CD4-positive, alpha-beta T cell treated with Interleukin-15 for 4 hours (primary cell): ENCODE measurements around the gene PLCH1.

Source experiments
- DNase-seq: peaks from one replicate; pipeline ENCODE4 v3.0.0-alpha.2; 2020; ENCODE audit warnings: low spot score

Gene PLCH1

DNA sequence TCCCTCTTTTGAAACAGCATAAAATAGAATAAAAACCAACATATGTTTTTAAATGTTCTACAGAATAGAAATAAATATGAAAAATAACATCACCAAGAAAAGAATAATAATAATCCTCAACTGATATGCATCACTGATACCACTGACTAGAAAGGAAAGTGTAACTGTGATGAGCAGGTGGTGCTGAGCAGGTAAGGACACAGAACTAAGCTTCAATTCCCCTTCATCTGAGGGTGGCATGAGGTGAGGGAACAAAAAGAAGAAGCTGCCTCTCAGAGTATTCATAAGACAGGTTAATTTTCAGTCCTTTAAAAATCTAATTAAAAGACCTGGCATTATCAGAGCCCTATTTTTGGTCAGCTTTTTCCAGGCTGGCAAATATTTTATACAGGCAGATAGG is 216.3 kb downstream of the PLCH1 start:
- no peak for DNase-seq

DNA sequence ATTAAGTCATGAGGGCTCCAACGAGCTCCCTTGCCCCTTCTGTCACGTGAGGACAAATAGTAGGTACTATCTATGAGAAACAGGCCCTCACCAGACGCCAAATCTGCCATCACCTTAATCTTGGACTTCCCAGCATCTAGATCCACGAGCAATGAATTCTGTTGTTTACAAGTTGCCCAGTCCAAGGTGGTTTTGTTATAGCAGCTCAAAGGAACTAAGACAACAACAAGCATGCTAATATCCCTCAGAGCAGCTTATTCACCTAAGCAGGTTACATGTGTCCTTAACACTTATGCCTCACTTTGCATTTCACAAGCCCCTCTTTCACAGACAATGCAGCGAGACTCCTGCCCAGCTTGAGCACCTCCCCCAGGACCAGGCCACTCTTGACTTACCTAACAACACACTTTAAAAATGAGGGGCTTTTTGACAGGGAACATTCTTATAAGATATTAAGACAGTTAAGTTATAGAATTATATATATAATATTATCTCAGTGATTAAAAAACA is 219.5 kb downstream of the PLCH1 start:
- no peak for DNase-seq

DNA sequence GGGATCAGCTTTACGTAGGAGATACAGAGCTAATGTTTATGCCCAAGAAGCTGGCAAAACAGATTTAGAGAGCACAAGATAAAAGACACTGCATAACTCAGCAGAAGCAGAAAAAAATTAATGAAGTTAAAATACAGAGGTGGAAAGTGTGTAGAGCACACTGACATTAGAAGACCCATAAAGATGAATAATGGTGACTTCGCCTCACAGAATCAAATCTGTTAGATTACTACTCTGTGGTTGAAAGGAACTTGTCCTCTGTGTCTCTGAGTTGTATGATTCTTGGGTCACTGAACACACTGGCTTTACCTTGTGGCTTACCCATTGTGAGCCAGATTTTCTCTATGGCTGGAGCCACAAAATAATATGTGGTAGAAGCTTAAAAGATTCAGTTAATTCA is 224.4 kb downstream of the PLCH1 start:
- no peak for DNase-seq

DNA sequence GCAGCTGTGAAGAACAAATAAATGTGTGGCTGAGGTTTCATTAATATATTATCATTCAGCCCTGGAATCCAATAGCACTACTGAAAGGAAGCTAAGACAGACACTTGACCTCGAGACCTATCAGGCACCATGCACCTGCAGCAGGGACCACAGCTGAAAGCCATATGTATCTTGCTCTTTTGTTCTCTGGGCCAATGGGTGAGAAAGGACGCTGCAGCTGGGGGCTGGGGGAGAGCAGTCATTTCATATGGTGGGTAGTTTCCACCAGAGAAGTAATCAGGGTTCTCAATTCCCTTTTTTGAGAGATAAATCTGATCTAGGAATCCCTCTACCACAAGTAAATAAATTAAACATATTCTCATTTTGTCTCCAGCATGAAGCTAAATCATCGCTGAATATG is 225.8 kb downstream of the PLCH1 start:
- no peak for DNase-seq

DNA sequence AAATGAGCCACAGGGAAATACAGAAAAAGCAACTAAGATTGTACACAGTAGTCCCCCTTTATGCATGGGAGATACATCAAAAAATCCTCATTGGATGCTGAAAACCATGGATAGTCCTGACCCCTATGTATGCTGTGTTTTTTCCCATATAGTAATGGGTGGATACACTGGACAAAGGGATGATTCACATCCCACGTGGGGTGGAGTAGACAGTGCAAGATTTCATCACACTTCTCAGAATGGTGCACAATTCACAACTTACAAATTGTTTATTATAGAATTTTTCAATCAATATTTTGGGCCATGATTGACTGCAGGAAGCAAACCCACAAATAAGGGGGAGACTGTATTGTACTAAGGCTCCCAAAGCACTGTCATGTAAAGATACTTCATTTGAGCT is 227.0 kb downstream of the PLCH1 start:
- no peak for DNase-seq

DNA sequence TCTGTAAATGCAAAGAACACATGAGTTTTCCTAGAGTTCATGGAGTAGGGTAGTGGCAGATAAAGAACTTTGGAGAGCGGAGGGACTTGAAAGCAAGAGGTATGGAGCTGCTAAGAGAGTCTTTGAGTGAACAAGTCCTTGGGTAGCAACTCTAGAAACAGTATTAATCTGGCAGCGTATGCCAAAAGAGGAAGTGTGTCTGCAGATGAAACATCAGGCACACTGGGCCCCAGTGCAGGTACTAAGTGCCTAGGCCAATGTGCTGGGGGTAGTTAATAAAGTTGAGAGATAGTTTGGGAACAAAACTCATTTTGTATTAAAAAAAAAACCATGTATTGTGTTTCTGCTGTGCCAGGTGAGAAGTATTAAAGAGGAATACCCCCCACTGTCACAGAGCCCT is 228.4 kb downstream of the PLCH1 start:
- no peak for DNase-seq

DNA sequence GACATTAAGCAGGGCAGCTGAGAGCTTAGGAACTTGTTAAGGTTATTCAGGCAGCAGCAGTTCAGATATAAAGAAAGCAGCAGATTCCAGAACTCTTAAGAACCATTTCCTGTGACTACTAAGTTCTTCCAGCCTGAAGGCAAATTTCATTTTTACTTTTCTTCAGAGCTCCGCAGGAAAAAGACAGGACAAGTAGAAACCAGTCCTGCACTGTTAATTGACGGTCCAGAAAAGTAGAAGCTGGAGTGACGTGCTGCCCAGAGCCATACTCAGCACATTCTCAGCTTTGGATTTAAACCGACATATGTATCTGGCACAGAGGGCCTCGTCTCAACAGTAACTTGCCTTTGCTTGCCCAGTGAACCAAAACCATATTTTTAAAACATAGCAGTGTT is 232.0 kb downstream of the PLCH1 start:
- no peak for DNase-seq

DNA sequence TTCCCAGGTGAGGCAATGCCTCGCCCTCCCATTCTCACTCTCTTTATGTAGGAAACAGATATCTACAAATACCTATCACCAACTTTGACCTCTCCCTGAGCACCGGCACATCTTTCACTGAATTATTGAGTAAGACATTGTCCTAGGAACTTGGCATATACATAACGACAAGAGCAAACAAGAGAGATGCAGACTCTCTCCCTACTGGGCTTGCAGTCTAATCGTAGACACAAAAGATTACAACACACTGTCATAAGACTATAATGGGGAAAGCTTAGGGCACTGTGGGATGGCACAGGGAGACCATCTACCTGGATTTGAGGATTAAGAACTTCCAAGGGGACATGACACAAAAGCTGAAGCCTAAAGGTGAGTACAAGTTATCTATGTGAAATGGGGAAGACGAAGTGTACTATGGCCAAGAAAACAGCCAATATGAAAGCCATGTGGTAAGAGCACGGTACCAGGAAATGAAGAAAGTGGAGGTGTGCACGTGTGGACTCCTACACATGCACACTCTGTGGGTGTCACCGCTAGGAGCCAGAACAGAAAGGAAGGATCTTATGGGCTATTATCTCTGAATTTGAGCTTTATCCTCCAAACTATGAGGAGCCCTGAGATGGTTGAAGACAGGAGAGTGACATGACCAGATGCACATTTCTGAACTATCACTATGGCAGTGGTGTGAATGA is 232.6 kb downstream of the PLCH1 start:
- no peak for DNase-seq

DNA sequence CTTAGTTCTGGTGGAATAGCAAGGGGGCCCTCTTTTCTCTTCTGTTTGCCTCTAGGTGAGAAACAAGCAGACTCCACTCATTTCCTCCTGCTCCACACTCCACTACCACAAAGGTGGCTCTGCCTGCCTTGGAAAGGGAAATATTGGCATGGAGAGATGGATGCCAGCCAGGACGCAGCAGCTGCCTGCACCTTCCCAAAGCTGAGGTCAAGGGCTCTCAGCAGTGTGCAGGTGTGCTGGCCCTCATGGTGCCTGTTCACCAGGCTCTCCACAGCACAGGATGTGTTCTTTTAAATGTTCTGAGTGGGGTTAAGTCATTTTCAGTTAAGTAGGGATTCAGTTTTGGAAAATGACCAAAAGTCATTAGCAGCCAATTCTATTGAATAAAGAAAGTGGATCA is 240.2 kb downstream of the PLCH1 start:
- no peak for DNase-seq

DNA sequence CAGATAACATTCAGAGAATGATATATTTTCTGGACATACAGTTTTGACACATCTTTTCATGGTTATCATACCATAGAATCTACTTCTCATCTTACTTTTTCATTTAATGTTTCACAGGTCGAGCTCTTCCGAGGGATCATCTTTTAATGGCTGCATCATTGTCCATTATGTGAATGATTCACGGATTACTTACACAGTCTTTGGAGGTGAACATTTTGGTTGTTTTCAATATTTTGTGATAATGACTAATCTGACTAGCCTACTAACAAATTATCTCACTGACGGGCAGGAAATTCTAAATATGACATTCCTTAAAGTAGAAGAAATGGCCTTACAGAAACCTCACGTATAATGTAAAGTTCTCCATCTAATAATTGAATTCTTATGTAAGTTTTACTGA is 242.2 kb downstream of the PLCH1 start:
- no peak for DNase-seq

DNA sequence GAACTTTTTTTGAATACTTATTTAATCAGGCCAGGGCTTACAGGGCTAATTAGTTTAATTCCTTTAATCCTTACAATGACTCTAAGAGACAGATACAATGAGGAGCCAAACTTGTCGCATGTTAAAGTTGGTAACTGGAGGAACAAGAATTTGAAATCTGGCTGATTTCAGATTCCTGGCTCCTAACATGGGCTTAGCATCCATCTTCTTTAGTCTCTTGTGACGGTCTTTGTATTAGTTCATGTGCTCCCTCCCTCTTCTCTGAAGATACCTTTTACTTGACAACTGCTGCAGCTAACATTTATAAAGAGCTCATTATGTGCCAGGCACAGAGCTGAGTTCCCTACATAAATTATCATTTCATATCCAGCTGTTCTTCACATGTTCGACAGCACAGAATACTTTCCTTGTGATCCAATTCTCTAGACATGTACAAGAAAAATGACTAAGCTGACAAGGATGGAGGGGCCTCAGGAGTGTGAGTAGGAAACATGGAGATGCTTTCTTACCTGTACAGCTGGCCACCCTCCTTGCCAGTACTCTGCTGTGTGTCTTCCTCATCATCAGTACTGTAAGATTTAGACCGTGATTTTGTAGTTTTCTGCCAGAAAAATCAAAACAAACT is 244.6 kb downstream of the PLCH1 start:
- no peak for DNase-seq

DNA sequence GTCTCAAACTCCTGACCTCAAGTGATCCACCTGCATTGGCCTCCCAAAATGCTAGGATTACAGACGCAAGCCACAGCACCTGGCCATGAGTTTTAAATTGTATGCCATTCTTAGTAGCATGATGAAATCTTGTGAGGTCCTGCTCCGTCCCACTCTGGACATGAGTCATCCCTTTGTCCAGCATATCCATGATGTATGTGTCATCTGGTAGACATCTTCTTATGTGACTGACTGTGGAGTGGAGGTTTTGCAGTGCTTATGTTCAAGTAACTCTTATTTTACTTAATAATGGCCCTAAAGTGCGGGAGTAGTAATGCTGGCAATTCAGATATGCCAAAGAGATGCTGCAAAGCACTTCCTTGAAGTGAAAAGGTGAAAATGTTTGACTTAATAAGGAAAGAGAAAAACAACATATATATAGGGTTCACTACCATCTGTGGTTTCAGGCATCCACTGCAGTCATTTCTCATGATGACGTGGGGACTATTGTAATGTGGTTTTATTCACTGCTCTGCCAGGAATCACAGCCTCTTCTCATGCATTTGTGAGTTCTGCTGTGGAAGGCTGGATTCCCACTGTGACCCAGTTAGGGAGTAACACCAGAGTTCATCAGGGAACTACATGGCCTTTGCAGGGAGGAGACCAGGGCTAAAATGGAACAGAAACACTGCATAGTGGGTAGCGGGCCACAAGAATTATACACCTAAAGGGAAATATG is 246.8 kb downstream of the PLCH1 start:
- DNase-seq = no peak

DNA sequence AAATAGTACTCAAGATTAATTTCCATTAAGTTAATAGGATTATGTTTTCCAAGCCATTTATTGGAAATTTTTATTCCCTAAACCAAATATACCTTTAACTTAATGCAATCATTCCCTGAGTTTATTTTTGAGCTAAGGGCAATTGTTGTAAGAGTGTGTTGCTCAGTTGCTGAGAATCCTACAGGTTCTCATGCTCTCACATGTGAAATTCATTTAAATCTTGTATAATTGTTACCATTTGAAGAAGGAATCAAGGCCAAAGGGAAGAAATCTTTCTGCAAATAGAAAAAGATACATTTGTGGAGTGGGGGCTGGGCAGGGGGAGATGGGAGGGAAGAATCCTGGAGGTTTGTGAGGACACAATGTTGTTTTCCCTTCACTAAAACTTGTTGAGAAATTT is 248.7 kb downstream of the PLCH1 start:
- DNase-seq = no peak

DNA sequence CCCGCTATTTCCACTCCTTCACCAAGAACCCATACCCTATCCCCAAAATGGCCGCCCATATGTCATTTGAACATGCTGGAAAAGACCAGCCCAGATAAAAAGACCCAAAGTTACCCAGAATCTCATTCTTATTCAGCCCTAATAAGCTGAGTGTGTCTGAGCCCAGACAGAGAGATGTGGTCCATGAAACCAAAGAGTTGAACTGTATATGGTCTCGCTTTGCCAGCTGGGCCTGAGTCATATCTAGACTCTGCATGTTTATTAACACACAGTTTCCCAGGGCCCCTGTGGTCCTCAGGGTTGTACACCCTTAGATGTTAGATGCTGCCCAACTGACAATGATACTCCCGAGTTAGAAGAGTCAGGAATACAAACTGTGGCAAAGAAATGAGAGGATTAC is 249.5 kb downstream of the PLCH1 start:
- DNase-seq = no peak

DNA sequence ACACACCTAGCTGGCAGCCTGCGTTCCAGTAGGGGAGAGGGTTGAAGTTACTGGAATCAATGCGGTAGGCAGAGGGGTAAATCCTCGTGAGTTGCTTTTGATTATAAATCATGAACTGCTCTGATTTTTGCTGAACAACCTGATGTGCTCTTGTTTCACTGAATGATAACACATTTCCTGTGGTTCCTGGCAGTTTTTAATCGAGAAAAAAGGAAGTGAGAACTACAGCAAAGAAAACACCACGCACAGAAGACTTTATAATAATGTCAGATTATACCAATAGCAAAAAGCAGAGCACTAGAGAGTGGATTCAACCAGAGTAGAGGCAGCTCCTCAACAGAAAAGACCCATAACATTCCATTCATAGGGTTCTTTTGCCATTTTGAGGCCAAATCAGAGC is 250.5 kb downstream of the PLCH1 start:
- DNase-seq = no peak

DNA sequence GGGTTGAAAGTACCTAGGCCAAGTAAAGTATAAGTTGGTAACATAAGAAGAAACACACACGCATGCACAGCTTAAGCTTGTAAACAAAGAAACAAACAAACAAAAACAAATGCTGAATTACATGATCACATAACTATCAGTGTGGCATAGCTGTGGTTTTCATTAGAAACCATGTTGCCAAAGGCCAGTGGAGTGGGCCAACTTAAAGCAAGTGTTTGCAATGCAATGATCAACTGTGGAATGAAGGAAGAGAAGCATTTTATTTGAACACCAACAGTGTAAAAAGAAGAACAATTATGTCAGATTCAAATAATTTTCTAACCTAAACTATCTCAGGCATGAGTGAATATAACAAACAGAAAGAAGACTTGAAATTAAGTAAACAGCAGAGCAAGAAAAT is 252.0 kb downstream of the PLCH1 start:
- no peak for DNase-seq

DNA sequence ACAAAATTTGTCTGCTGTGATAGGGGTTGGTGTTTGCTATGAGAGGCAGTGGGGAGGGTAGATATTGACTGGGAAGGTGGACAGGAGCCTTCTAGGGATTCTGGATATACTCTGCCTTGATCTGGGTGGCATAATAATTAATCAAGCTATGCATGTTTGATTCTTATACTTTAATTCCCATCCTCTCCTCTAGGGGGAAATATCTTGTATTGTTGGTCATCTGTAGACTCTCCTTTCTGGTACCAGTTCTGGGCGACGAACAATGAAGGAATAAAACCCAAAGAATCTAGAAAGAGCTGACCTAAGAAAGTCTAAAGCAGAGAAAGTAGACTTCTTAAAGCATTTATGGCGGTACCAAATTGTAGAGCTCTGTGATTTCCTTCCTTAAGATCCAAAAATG is 253.2 kb downstream of the PLCH1 start:
- no peak for DNase-seq

DNA sequence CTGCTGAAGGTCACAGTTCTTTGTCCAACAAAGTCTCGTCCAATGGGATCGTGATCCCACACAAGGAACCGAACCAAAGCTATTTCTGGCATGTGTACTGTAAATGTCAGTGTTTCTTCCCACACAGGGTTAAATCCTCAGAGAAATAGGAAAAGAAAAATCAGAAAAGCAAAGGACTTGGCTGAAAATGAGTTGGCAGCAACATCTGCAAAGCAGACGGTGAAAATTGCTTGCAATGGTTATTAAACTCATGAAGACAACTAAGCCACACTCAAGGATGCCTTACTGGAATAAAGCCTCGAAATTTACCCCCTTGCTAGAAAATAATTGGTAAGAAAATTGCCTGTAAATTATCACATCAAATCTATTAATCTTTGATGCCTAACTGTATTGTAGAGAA is 256.2 kb downstream of the PLCH1 start:
- no peak for DNase-seq

DNA sequence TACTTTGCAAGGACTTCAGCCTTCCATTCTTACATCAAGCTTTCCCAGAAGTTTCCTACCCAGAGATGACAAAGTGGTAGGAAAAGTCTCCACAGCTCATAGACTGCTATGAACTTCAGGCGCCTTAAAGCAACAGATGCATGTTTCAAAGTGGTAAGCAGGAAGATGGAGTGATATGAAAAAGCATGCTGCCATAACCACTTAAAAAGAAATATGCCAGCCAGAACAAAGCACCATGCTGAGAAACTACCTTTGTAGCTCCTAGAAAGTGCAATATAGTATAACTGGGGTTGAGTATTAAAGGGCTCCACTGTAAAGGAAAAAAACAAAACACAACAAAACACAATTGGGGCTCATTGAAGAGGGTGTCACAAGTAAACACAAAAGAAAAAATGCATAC is 259.0 kb downstream of the PLCH1 start:
- no peak for DNase-seq

DNA sequence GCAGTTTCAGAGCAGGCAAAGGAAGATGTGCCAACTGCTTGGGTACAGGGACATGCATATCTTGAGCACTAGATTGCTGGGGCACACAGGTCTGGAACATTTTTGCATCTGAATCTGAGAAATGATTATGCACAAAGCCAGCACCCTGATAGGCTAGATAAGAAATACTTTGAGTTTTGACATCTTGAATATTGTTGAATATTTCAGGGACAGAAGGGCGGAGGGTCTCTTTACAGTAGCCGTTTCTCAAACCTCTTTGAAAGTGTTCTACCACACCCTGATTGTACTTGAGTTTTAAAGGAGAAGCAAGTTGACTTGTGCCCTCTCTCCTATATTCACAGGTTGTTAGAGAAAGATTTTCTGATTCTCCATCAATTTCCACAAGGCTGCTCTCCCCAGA is 263.3 kb downstream of the PLCH1 start:
- no peak for DNase-seq

DNA sequence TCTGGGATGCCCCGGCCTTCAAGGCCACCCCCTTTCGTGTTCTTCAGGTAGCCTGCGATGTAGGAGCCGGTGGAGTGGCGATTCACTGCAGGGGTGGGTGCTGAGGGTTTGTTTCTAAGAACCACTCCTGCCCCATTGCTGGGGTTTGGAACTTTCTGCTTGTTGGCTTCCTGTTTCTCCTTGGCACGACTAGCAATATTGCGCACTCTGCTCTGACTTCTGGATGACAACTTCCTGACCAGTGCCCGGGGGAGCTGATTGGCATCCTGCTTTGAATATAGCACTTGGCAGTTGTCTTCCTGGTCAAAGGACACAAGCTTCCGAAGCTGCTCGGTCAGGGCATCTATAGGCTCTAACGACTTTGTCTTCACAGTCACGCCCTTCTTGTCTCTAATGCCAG is 263.8 kb downstream of the PLCH1 start:
- DNase-seq = no peak

DNA sequence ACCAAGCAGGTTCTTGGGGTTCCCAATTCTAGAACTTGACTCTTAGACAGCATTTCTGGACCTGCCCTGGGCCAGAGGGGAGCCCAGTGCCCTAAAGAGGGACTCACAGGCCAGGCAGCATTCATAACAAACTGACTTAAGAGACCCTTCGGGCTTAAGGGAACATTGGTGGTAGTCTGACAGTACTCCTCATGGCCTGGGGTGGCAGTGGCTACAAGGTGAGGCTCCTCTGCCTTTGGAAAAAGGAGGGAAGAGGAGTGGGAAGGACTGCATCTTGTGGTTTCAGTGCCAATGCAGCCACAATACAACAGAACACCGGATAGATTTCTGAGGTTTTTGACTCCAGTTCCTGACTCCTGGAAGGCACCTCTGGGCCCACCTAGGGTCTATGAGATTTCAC is 279.2 kb downstream of the PLCH1 start:
- DNase-seq = no peak

DNA sequence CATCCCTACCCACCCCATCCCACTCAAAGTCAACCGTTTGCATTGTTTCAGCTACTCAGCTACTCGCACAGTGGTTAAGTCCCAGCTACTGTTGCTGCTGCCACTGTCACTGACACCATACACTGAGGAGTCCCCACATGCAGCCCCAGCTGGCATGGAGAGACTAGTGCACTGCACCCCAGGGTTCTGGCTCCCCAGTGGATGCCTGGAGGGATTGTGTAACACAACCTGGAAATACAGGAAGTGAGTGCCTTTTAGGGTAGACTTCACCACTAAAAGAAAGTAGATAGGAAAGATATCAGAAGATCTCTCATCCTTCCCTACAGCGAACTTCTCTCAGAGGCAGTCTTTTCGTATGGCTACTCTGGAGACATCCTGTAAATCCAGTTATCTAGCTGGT is 282.2 kb downstream of the PLCH1 start:
- DNase-seq = no peak

DNA sequence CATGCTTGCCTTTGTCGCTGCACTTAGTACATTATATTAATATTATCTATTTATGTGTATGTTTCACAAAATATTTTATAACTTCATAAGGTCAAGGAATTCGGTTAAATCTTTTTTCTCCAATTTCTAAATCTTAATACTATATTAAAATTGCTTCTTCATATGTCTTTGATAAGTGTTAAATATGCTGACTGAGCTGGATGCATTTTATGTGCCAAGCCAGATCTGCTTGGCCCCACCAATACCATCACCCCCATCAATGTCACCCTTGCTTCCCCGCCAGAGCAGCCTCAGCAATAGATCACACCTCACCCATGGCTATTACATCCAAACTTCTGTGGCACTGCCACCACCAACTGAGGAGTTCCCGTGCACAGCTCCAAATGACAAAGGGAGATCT is 287.3 kb downstream of the PLCH1 start:
- DNase-seq = no peak
